MM.1S (cell line): ENCODE measurements around the gene DAW1.

Experiments
- CTCF ChIP-seq: fragments of 300-600 bp; sonication (generic); IDR thresholded peaks from 2 replicates; pipeline ENCODE4 v1.5.1; 2016; ENCODE audit warnings: antibody characterized with exemption, low read length, mixed read lengths
- EZH2 ChIP-seq: fragments of 300-600 bp; sonication (generic); optimal IDR thresholded peaks from 2 replicates; pipeline ENCODE3; 2017; ENCODE audit warnings: low read depth, mild to moderate bottlenecking, antibody characterized with exemption, low read length, mixed read lengths
- EZH2phosphoT487 ChIP-seq: fragments of 300-600 bp; sonication (generic); IDR thresholded peaks from 2 replicates; pipeline ENCODE4 v1.6.1; 2018; ENCODE audit warnings: antibody characterized with exemption, low read length

GRCh38 chr2:227971619-227972230 lies 100.3 kb downstream of the DAW1 start:
- TF ChIP-seq CTCF (no peak), EZH2 (no peak), EZH2phosphoT487 (no peak)
